WI38 (cell line): ENCODE results near the gene ABITRAM.
"Not testable (repeated sequence)": the region's sequence is repeated elsewhere in the genome, so short reads cannot be mapped to it uniquely, and the experiment has no call there.

Source experiments
- H3K4me3 ChIP-seq: 2 replicates; pipeline ENCODE4 v1.5.1; 2011; ENCODE audit warnings: low read depth, mild to moderate bottlenecking, control low read depth, low read length
- TF ChIP-seq, protein P1 (sequence below): IDR thresholded peaks from 2 replicates; pipeline ENCODE4 v1.5.1; 2012; ENCODE audit warnings: low read depth, mild to moderate bottlenecking, control low read depth, low read length

Gene ABITRAM

DNA sequence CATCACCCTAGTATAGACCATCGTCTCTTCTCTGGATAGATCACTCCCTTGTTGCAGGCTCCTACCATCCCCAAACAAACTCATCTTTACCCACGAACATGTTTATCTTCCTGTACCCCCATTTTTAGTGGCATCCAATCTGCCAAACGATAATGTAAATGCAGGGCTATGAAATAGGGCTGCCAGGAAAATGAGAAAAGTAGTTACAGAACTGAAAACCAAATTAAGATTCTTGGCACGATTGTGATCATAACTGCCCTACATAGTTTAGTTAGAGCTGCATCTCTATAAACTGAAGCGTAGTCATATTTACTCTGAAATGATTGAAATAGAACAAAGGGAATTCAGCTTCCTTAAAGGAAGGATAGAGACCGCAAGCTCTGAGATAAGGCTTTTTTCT is 26.1 kb downstream of the ABITRAM start:
- no peak overlapping the region for H3K4me3 ChIP-seq
- TF ChIP-seq, protein P1, sequence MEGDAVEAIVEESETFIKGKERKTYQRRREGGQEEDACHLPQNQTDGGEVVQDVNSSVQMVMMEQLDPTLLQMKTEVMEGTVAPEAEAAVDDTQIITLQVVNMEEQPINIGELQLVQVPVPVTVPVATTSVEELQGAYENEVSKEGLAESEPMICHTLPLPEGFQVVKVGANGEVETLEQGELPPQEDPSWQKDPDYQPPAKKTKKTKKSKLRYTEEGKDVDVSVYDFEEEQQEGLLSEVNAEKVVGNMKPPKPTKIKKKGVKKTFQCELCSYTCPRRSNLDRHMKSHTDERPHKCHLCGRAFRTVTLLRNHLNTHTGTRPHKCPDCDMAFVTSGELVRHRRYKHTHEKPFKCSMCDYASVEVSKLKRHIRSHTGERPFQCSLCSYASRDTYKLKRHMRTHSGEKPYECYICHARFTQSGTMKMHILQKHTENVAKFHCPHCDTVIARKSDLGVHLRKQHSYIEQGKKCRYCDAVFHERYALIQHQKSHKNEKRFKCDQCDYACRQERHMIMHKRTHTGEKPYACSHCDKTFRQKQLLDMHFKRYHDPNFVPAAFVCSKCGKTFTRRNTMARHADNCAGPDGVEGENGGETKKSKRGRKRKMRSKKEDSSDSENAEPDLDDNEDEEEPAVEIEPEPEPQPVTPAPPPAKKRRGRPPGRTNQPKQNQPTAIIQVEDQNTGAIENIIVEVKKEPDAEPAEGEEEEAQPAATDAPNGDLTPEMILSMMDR = no peak

DNA sequence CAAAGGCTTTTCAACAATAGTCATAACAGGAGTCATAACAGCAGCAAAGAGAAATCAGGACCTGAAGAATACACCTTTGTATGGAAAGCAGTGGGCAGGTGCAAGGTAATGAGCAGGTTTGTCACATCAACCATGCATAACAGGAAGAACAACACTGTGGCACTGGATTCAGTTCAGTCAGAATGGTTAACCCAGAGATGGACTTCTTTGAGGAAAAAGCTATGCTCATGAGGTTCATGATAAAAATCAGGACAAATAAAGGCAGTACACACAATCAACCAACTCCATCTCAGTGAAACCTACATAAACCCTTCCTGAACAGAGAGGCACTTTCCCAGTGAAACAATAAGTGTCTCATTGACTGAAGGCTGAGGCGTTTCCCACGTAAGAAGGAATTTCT is 27.0 kb downstream of the ABITRAM start:
- TF ChIP-seq, protein P1 = no peak

DNA sequence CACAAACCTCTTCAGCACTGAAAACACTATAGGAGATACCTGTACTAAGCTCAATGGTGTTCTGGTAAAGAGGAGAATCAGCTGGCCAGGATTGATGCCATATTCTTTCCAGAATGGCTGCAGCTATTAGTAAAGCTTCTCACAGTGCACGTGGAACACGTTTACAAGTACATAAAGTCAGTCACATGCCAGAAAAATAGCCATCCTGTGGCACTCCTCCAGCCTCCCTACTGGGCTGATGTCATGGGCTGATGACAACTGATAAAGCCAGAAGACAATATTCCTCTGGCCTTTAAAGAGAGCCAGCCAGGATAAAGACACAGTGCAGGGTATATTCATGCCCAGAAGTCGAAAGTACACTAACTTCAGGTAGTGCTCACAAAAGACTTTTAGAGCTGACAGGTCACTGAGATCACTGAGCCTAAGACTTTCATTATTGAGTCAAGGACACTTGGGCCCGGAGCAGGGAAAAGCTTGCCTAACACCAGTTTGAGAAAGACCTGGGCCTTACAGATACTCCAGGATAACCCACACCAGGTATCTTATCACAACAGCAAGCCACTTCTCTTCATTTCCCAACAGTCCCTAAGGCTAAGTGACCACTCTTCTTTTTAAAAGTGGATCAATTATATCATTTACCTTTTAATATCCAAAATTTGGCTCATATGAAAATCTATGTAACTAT is 29.4 kb downstream of the ABITRAM start:
- H3K4me3 ChIP-seq = no peak overlapping the region
- TF ChIP-seq, protein P1 = no peak

More for the DNA sequence above, 27.0 kb downstream of the ABITRAM start:
- no peak overlapping the region for H3K4me3 ChIP-seq

DNA sequence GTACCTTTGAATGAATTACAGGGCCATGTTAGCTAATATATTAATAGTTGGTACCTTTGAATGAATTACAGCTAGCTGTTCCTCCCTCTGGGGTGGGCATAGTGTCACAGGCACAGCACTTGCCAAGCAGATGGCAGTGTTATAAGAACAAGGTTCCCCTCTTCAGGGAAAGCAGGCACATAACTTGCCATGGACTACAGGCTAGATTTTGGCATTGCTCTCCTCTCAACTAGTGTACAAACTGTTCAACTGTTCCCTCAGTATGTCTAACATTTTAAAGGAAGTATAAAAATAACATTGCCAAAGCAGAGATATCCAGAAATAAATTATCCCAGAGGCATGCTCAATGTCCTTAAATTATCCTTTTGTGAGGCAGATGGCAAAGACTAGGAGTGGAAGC is 33.7 kb downstream of the ABITRAM start:
- no peak overlapping the region for H3K4me3 ChIP-seq
- TF ChIP-seq, protein P1 = no peak

DNA sequence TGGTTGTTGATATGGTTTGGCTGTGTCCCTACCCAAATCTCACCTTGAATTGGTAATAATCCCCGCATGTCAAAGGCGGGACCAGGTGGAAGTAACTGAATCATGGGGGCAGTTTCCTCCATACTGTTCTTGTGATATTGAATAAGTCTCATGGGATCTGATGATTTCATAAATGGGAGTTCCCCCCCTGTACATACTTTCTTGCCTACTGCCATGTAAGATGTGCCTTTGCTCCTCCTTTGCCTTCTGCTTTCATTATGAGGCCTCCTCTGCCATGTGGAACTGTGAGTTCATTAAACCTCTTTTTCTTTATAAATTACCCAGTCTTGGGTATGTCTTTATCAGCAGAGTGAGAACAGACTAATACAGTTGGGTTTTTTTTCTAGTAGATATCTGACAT is 37.2 kb downstream of the ABITRAM start:
- H3K4me3 ChIP-seq = not testable (repeated sequence)

DNA sequence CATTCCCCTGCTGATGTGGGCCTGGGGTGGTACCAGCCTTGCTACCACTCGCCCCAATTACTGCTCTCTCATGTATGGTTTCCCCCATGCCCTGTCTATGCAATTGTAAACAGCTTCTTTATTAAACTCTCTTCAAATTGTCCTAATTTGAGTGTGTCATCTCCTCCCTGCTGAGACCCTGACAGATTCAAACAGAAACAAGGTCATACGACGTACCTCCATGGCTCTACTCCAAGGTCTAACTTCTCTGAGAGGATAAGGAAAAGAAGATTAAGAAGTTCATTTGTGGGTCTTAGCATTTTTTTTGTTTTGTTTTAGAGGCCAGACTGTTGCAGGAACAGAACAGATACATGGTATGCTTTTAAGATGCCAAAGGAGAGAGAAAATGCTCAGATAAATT is 38.0 kb downstream of the ABITRAM start:
- TF ChIP-seq, protein P1 = no peak
- no peak overlapping the region for H3K4me3 ChIP-seq

DNA sequence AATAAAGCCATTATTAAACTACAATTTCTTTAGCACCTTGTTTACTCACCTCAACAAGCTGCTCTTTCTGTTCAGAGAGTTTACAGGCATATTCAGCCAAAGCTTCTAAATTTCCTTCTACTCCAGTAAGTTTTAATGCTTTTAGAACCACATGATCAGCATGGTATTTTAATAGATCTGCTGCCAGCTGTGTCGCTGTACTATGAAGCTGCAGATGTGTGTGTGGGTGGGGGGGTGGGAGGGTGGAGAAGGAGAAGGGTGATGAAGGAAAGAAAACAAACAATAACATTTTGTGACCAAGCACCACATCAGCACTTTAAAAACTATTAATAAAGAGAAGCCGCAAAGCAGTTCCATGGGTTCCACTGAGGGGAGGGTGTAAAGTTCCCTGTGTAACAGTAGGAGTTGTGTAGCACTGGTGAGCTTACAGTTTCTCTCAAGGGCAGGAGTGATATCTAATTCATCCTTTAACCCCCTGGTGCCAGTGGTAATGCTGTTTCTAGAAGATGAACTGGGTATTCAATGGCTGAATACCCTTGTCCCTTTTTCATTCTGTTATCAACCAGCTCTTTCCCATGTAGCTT is 38.5 kb downstream of the ABITRAM start:
- TF ChIP-seq, protein P1 = no peak
- H3K4me3 ChIP-seq = no peak overlapping the region

DNA sequence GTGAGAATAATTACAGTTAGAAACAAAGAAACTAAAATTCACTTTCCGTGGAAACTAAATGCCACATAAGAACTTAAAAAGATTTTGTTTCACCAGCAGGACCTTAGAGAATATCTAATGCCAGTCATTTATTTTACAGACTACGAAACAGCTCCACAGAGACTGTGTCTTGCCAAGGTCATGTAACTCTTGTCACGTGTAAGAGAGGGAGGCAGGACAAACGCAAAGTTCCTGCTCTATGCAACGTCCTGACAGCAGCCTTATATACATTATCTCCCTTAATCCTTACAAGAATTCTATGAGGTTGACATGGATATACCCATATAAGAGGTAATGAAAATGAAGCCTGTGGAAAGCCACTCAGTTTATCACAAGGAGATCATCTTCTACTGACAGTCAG is 39.7 kb downstream of the ABITRAM start:
- TF ChIP-seq, protein P1 = no peak
- no peak overlapping the region for H3K4me3 ChIP-seq
